GM18951 (cell line): ENCODE measurements around the gene SLC5A8.
"Not testable (repeated sequence)": the region's sequence is repeated elsewhere in the genome, so short reads cannot be mapped to it uniquely, and the experiment has no call there.

Experiments
- POLR2A ChIP-seq: IDR thresholded peaks from 4 replicates; pipeline ENCODE4 v1.6.1; 2011; ENCODE audit warnings: mild to moderate bottlenecking; ENCODE audit not compliant: insufficient read length, insufficient read depth; ENCODE audit errors: extremely low read depth
- in situ Hi-C: fragments of 300-500 bp; cut with MboI; formaldehyde crosslinking; loops from one replicate; pipeline ENCODE4 v1.12.0; 2022; ENCODE audit warnings: low sequenced_read_pairs, mixed read lengths, inconsistent platforms; ENCODE audit not compliant: unreplicated experiment

Gene SLC5A8

GRCh38 chr12:101207086-101207780 is 2.8 kb downstream of the SLC5A8 start:
- TF ChIP-seq POLR2A = no peak
- in situ Hi-C loops = no loop called here

GRCh38 chr12:101204602-101205304 is 5.3 kb downstream of the SLC5A8 start:
- in situ Hi-C loops = no loop called here
- TF ChIP-seq POLR2A = no peak

GRCh38 chr12:101200824-101201223 is 9.2 kb downstream of the SLC5A8 start:
- in situ Hi-C loops = no loop called here

GRCh38 chr12:101200145-101200544 is 9.9 kb downstream of the SLC5A8 start:
- TF ChIP-seq POLR2A = no peak
- in situ Hi-C loops = no loop called here

More at GRCh38 chr12:101200824-101201223, 9.2 kb downstream of the SLC5A8 start:
- no peak for TF ChIP-seq POLR2A

GRCh38 chr12:101186291-101186690 is 23.7 kb downstream of the SLC5A8 start:
- TF ChIP-seq POLR2A = no peak
- in situ Hi-C loops = no loop called here

GRCh38 chr12:101181776-101182175 is 28.3 kb downstream of the SLC5A8 start:
- no peak for TF ChIP-seq POLR2A
- in situ Hi-C loops = no loop called here

GRCh38 chr12:101174541-101174940 is 35.5 kb downstream of the SLC5A8 start:
- in situ Hi-C loops = no loop called here
- no peak for TF ChIP-seq POLR2A

GRCh38 chr12:101173197-101173749 is 36.8 kb downstream of the SLC5A8 start:
- no peak for TF ChIP-seq POLR2A
- in situ Hi-C loops = no loop called here

- TF ChIP-seq POLR2A = no peak
- in situ Hi-C loops = no loop called here
These were observed 37.7 kb downstream of the SLC5A8 start for GRCh38 chr12:101172316-101172715.

- no peak for TF ChIP-seq POLR2A
- in situ Hi-C loops = no loop called here
These were observed 42.0 kb downstream of the SLC5A8 start for GRCh38 chr12:101168001-101168400.

- in situ Hi-C loops = no loop called here
- no peak for TF ChIP-seq POLR2A
These were observed 43.2 kb downstream of the SLC5A8 start for GRCh38 chr12:101166866-101167265.

GRCh38 chr12:101165319-101165718 is 44.7 kb downstream of the SLC5A8 start:
- in situ Hi-C loops = no loop called here
- no peak for TF ChIP-seq POLR2A

GRCh38 chr12:101145777-101146431 is 64.1 kb downstream of the SLC5A8 start:
- in situ Hi-C loops = not testable (repeated sequence)
